ENCODE measurements around the gene SLC38A3.
"Not testable (repeated sequence)": the region's sequence is repeated elsewhere in the genome, so short reads cannot be mapped to it uniquely, and the experiment has no call there.

The SLC38A3 gene

DNA sequence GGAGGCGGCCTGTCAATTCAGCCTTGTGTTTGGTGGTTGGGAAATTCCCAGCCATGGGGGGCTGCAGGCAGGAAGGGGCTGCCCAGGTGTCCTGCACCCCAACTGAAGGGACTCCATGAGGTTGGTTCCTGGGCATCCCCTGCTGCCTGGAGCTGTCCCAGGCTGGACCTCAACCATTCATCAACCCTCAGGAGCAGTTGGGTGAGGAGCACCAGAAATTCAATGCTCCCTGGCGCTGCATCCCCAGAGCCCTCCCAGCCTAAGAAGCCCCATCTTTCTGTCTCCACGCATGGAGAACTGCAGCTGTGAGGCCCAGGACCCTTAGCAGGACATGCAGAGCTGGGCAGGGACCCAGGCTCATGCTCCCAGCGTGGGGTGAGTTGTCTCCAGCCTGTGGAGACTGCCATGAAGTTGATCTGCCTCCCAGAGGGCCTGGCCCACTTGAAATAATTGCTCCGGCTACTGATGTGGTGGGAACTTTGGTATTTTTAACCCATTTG is 55.9 kb downstream of the SLC38A3 start:
- no peak overlapping the region for H3K4me3 ChIP-seq (replicated peaks; ENCODE audit: low read depth, low read length)
- TF ChIP-seq, protein P1, sequence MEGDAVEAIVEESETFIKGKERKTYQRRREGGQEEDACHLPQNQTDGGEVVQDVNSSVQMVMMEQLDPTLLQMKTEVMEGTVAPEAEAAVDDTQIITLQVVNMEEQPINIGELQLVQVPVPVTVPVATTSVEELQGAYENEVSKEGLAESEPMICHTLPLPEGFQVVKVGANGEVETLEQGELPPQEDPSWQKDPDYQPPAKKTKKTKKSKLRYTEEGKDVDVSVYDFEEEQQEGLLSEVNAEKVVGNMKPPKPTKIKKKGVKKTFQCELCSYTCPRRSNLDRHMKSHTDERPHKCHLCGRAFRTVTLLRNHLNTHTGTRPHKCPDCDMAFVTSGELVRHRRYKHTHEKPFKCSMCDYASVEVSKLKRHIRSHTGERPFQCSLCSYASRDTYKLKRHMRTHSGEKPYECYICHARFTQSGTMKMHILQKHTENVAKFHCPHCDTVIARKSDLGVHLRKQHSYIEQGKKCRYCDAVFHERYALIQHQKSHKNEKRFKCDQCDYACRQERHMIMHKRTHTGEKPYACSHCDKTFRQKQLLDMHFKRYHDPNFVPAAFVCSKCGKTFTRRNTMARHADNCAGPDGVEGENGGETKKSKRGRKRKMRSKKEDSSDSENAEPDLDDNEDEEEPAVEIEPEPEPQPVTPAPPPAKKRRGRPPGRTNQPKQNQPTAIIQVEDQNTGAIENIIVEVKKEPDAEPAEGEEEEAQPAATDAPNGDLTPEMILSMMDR (IDR thresholded peaks at IDR 0.05; ENCODE audit: insufficient read depth, low read length, poor library complexity, severe bottlenecking), result no peak

DNA sequence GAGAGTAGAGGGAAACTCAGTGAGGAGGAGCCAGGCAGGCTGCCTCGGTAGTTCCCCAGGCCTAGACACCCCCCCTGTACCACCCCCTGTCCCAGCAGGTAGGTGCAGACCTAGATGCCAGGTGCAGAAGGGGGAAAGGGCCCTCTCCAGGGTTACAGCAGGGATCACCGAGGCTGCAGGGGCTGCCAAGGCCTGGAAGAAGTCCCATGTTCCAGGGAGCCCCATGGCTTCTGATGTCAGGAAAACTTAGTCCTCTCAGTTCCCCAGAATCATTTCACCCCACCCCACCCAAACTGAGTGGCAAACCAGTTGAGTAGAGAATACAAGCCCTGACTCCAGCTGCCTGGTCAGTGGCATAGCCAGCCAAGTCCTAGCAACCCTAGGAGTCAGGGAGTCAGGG is 56.4 kb downstream of the SLC38A3 start:
- Histone ChIP-seq H3K36me3 (ENCODE audit: control insufficient read depth, insufficient read depth, low read length) (peaks cover 20% of the 10 kb centered on the region), H3K27me3 (replicated peaks; ENCODE audit: control insufficient read depth, insufficient read depth, low read length) (no peaks in the 10 kb centered on the region), H3K4me3 (replicated peaks; ENCODE audit: low read depth, low read length) (no peak overlapping the region)
- no peak for DNase-seq (ENCODE audit: extremely low read depth, insufficient read length)
- TF ChIP-seq, protein P1 (IDR thresholded peaks at IDR 0.05; ENCODE audit: insufficient read depth, low read length, poor library complexity, severe bottlenecking), result no peak

More for the DNA sequence above, 55.9 kb downstream of the SLC38A3 start:
- Histone ChIP-seq H3K27me3 (replicated peaks; ENCODE audit: control insufficient read depth, insufficient read depth, low read length) (no peaks in the 10 kb centered on the region), H3K36me3 (ENCODE audit: control insufficient read depth, insufficient read depth, low read length) (peaks cover 24% of the 10 kb centered on the region)
- no peak for DNase-seq (ENCODE audit: extremely low read depth, insufficient read length)

- not testable (repeated sequence) for H3K4me3 ChIP-seq (replicated peaks; ENCODE audit: low read depth, low read length); DNase-seq (ENCODE audit: extremely low read depth, insufficient read length); H3K27me3 ChIP-seq (replicated peaks; ENCODE audit: control insufficient read depth, insufficient read depth, low read length)
- H3K36me3 ChIP-seq (ENCODE audit: control insufficient read depth, insufficient read depth, low read length), result peaks cover 13% of the 10 kb centered on the region
Measured at GRCh38 chr3:50262200-50262599, 57.1 kb downstream of the SLC38A3 start.

- no peaks in the 10 kb centered on the region for H3K27me3 ChIP-seq (replicated peaks; ENCODE audit: control insufficient read depth, insufficient read depth, low read length)
- TF ChIP-seq, protein P1 (IDR thresholded peaks at IDR 0.05; ENCODE audit: insufficient read depth, low read length, poor library complexity, severe bottlenecking), result no peak
- H3K36me3 ChIP-seq (ENCODE audit: control insufficient read depth, insufficient read depth, low read length), result peaks cover 8% of the 10 kb centered on the region
- DNase-seq (ENCODE audit: extremely low read depth, insufficient read length), result no peak
- H3K4me3 ChIP-seq (replicated peaks; ENCODE audit: low read depth, low read length), result no peak overlapping the region
Measured at GRCh38 chr3:50262778-50263177, 57.7 kb downstream of the SLC38A3 start.

DNA sequence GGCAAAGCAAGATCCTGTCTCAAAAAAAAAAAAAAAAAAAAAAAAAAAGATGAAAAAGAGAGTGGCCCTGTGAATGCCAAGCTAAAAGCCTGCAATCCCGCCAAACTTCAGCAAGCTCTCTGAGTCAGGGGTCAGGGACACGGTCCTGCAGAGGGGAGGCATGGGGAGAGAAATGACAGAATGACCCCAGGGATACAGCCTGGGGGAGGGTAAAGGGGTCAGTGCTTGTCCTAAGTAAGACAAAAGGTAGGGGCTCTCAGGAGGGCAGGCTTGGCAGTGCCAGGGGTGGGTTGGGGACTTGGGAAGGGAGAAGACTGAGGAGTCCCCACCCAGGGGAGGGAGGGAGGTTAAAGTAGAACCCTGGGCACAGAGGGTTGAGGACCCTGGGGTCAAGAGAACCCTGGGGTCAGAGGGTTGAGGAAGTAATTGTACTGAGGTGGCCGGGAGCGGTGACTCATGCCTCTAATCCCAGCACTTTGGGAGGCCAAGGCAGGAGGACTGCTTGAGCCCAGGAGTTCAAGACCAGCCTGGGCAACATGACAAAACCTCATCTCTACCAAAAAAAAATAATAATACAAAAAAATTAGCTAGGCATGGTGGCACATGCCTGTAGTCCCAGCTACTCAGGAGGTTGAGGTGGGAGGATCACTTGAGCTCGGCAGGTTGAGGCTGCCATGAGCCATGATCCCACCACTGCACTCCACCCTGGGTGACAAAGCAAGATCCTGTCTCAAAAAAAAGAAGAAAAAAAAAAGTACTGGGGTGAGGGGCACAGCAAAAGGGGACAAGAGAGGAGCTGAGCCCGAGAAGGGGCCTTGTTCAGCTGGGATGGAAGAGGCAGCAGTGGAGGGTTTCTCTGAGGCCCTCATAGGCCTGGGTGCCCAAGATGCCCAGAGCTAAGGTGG is 58.7 kb downstream of the SLC38A3 start:
- no peak for DNase-seq (ENCODE audit: extremely low read depth, insufficient read length)
- no peak overlapping the region for H3K4me3 ChIP-seq (replicated peaks; ENCODE audit: low read depth, low read length)
- H3K36me3 ChIP-seq (ENCODE audit: control insufficient read depth, insufficient read depth, low read length), result peaks cover 2% of the 10 kb centered on the region
- TF ChIP-seq, protein P1 (IDR thresholded peaks at IDR 0.05; ENCODE audit: insufficient read depth, low read length, poor library complexity, severe bottlenecking), result no peak
- no peaks in the 10 kb centered on the region for H3K27me3 ChIP-seq (replicated peaks; ENCODE audit: control insufficient read depth, insufficient read depth, low read length)

- DNase-seq (ENCODE audit: extremely low read depth, insufficient read length), result no peak
- TF ChIP-seq, protein P1 (IDR thresholded peaks at IDR 0.05; ENCODE audit: insufficient read depth, low read length, poor library complexity, severe bottlenecking), result no peak
- no peaks in the 10 kb centered on the region for H3K27me3 ChIP-seq (replicated peaks; ENCODE audit: control insufficient read depth, insufficient read depth, low read length)
- no peaks in the 10 kb centered on the region; the same call in 1 of the 2 replicates for H3K36me3 ChIP-seq (ENCODE audit: control insufficient read depth, insufficient read depth, low read length)
- no peak overlapping the region for H3K4me3 ChIP-seq (replicated peaks; ENCODE audit: low read depth, low read length)
Measured at GRCh38 chr3:50264383-50264963, 59.4 kb downstream of the SLC38A3 start.

Data from GM06990 (cell line).